ENCODE results near the gene GDI1. TPM values are rescaled to one million over a fixed set of nuclear protein-coding genes. Genes with fewer than 3 reads are reported as not detected.
A peak's percentile ranks its signal among the peaks of the same experiment; 100 is the strongest.

The GDI1 gene
- total RNA-seq, 6 experiments from 2014 or later: 144 to 154 (median 147) TPM

DNA sequence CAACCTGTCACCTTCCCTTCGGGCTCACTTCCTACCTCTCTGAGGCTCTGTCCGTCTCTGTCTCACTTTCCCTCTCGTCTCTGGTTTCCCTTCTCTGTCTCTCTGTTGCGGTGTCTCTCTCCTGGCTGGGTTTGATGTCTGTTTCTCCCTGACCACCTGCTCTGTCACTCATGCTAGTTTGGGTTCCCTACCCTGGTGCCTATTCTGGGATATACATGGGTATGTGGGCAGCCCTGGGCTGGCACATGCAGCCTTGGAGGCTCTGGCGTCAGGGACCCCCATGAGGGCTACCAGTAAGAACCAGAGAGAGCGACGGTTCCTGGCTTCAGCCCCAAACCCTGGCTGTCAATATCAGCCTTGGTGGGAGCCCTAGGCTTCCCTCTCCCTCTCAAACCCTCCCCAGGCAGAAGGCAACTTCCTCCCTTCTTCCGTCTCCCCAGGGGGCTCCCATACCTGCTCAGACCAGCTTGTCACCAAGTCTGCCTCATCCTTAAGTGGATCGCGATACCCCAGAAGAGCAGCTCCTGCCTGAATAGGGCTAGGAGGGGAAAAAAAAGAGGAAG lies 28.2 kb upstream of the GDI1 start:
- Mint-ChIP-seq H3K36me3 (ENCODE audit: low read depth) (peaks cover 5% of the 10 kb centered on the region), H3K4me3 (peak overlapping the region; percentile 90), H3K27me3 (ENCODE audit: insufficient read depth) (no peaks in the 10 kb centered on the region; the same call in 1 of the 2 replicates), H3K9me3 (no peaks in the 10 kb centered on the region), H3K27ac (peak overlapping the region; percentile 84), H3K4me1 (ENCODE audit: low read depth) (peaks cover 25% of the 10 kb centered on the region)
- DNase-seq: no peak
- TF ChIP-seq, protein P1, sequence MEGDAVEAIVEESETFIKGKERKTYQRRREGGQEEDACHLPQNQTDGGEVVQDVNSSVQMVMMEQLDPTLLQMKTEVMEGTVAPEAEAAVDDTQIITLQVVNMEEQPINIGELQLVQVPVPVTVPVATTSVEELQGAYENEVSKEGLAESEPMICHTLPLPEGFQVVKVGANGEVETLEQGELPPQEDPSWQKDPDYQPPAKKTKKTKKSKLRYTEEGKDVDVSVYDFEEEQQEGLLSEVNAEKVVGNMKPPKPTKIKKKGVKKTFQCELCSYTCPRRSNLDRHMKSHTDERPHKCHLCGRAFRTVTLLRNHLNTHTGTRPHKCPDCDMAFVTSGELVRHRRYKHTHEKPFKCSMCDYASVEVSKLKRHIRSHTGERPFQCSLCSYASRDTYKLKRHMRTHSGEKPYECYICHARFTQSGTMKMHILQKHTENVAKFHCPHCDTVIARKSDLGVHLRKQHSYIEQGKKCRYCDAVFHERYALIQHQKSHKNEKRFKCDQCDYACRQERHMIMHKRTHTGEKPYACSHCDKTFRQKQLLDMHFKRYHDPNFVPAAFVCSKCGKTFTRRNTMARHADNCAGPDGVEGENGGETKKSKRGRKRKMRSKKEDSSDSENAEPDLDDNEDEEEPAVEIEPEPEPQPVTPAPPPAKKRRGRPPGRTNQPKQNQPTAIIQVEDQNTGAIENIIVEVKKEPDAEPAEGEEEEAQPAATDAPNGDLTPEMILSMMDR (IDR thresholded peaks at IDR 0.05): no peak

DNA sequence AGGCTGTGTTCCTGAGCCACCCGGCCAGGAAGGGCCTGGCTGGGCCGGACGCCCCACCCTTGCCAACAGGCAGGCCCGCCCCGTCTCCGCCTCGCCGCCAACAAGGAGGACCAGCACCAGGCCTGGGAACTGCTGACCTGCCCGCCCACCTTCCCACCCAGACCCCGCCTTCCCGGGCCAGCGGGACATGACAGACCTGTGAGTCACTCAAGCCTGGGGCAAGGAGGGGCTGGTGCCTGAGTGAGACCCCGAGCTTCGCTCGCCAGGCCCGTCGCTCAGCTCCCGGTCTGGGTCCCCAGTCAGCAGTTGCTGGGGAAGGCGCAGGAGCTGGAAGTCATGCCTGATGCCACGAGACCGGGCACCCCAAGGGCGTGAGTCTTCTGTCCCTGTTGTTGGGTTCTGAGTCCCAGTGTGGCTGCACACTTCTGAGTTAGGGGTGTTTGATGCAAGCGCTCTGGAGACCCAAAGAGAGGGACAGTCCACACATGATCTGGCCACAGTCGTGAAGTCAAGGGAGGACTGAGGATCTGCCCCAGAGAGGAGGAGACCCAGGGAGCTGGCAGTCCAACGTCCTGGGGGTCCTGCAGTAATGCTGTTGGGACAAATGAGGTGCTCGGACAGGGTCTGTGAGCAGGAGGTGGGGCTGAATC lies 27.6 kb upstream of the GDI1 start, which contains the start of gene DNASE1L1:
Gene DNASE1L1, minus strand, starts transcription at position 33 of the 650 bp plus-strand sequence. CDS start 3,686 bp downstream, outside the sequence.
- H3K4me3 Mint-ChIP-seq: peak within 1 kb of the TSS; percentile 90
- H3K27me3 Mint-ChIP-seq (ENCODE audit: insufficient read depth): no peaks in the 10 kb centered on the region; the same call in 1 of the 2 replicates
- peaks cover 25% of the 10 kb centered on the region for H3K4me1 Mint-ChIP-seq (ENCODE audit: low read depth)
- TF ChIP-seq, protein P1 (IDR thresholded peaks at IDR 0.05): no peak
- H3K9me3 Mint-ChIP-seq: no peaks in the 10 kb centered on the region
- DNase-seq: peak; percentile 89
- H3K36me3 Mint-ChIP-seq (ENCODE audit: low read depth): peaks cover 5% of the 10 kb centered on the region
- peak within 1 kb of the TSS; percentile 84 for H3K27ac Mint-ChIP-seq

DNA sequence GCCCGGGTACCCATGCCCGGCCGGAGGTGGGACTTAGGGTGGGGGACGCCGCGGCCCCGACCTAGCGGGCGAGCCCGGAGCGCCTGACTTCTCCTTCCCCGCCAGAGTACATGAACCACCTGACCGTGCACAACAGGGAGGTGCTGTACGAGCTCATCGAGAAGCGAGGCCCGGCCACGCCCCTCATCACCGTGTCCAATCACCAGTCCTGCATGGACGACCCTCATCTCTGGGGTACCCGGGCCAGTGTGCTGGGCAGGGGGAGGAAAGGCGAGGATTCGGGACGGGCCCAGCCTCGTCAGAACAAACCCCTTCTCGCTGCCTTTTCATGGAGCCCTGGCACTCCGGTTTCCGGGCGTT lies 25.0 kb upstream of the GDI1 start:
- Mint-ChIP-seq H3K4me1 (ENCODE audit: low read depth) (peaks cover 25% of the 10 kb centered on the region), H3K36me3 (ENCODE audit: low read depth) (peaks cover 5% of the 10 kb centered on the region), H3K27ac (peak overlapping the region; percentile 63), H3K9me3 (no peaks in the 10 kb centered on the region), H3K27me3 (ENCODE audit: insufficient read depth) (no peaks in the 10 kb centered on the region), H3K4me3 (peak overlapping the region; percentile 81)
- TF ChIP-seq, protein P1 (IDR thresholded peaks at IDR 0.05): no peak
- DNase-seq: no peak

DNA sequence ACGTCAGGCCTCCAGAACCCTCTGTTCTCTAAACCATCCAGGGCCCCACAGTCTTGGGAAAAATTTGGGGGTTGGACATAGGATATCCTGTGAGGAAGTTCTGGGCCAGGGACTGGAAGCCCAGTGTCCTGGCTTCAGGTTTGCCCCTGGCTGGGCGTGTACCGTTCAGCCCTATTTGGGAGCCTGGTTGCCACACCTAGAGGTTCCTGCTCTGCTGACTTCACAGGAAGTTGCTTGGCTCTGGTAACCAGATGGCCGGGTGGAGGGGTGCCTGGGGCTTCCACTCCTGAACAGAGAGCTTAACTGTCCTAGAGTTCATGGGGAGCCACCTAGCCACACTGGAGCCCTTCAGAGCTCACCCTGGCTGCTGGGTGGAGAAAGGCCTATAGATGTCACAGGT lies 24.5 kb upstream of the GDI1 start:
- no peak for DNase-seq
- Mint-ChIP-seq H3K36me3 (ENCODE audit: low read depth) (peaks cover 5% of the 10 kb centered on the region), H3K27ac (peak overlapping the region; percentile 63), H3K9me3 (no peaks in the 10 kb centered on the region), H3K27me3 (ENCODE audit: insufficient read depth) (no peaks in the 10 kb centered on the region), H3K4me1 (ENCODE audit: low read depth) (peaks cover 25% of the 10 kb centered on the region), H3K4me3 (peak overlapping the region; percentile 81)
- TF ChIP-seq, protein P1 (IDR thresholded peaks at IDR 0.05): no peak

DNA sequence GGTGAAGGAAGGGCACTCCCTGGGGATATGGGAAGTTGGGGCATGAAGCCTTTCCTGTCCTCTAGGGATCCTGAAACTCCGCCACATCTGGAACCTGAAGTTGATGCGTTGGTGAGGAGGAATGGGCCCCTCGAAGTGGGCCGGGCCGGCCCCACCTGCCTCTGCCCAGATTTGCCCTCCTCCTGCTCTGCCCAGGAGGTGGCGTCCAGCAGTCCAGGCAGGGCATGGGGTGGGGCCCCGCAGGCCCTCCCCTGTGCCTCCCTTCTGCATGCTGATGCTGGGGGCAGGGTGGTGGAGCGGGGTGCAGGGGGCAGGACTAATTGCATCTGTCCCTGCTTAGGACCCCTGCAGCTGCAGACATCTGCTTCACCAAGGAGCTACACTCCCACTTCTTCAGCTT lies 23.8 kb upstream of the GDI1 start:
- Mint-ChIP-seq H3K27me3 (ENCODE audit: insufficient read depth) (no peaks in the 10 kb centered on the region), H3K4me1 (ENCODE audit: low read depth) (peaks cover 23% of the 10 kb centered on the region), H3K36me3 (ENCODE audit: low read depth) (peaks cover 5% of the 10 kb centered on the region), H3K9me3 (no peaks in the 10 kb centered on the region), H3K4me3 (no peak overlapping the region), H3K27ac (peak overlapping the region; percentile 63)
- DNase-seq: no peak
- TF ChIP-seq, protein P1 (IDR thresholded peaks at IDR 0.05): no peak

Measured in HFFc6 (cell line).